ENCODE results near the gene MDN1. TPM values are rescaled to one million over a fixed set of nuclear protein-coding genes. Genes with fewer than 3 reads are reported as not detected.

The MDN1 gene
- total RNA-seq, 1 donor from 2014 or later: 29.6 TPM

- Histone ChIP-seq H3K9me3 (no peaks in the 10 kb centered on the region), H3K27ac (no peak overlapping the region), H3K4me1 (no peaks in the 10 kb centered on the region), H3K27me3 (ENCODE audit: low read depth) (no peaks in the 10 kb centered on the region), H3K4me3 (no peak overlapping the region), H3K36me3 (peaks cover 77% of the 10 kb centered on the region)
- ATAC-seq (no peak), DNase-seq (no peak)
- intact Hi-C loops (cut with DNase I): no loop called here
- TF ChIP-seq CTCF (IDR thresholded peaks at IDR 0.05): no peak
Observed at GRCh38 chr6:89775150-89775549, 44.4 kb downstream of the MDN1 start.

DNA sequence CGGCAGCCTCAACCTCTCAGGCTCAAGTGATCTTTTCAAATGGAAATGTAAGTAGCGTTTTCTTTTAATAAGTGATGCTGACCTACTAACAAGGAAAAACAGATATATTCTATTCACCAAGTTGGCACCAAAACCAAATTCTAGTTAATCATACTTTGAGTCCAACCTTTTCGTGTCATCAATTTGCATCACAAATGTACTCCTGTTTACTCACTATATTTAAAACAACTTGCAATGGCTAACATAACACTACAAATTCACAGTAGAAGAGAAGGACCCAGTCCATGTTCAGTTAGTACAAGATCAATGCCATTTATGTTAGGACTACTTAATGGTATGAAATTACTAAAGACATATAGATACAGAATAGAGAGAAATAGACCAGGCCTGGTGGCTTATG is 50.0 kb downstream of the MDN1 start:
- no peak for TF ChIP-seq CTCF (IDR thresholded peaks at IDR 0.05)
- Histone ChIP-seq H3K36me3 (peaks cover 100% of the 10 kb centered on the region), H3K4me3 (no peak overlapping the region), H3K4me1 (no peaks in the 10 kb centered on the region), H3K27me3 (ENCODE audit: low read depth) (no peaks in the 10 kb centered on the region), H3K9me3 (no peaks in the 10 kb centered on the region), H3K27ac (no peak overlapping the region)
- intact Hi-C loops (cut with DNase I): no loop called here
- DNase-seq (no peak), ATAC-seq (no peak)

DNA sequence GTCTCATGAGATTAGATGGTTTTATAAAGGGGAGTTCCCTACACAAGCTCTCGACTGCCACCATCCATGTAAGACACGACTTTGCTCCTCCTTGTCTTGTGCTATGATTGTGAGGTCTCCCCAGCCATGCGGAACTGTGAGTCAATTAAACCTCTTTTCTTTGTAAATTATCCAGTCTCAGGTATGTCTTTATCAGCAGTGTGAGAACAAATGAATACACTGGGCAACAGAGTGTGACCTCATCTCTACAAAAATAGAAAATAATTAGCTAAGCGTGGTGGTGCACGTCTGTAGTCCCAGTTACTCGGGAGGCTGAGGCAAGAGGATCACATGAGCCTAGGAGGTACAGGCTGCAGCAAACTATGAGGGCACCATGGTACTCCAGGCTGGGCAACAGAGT is 51.3 kb downstream of the MDN1 start:
- no peak for TF ChIP-seq CTCF (IDR thresholded peaks at IDR 0.05)
- Histone ChIP-seq H3K27ac (no peak overlapping the region), H3K4me3 (no peak overlapping the region), H3K4me1 (no peaks in the 10 kb centered on the region), H3K27me3 (ENCODE audit: low read depth) (no peaks in the 10 kb centered on the region), H3K36me3 (peaks cover 95% of the 10 kb centered on the region), H3K9me3 (no peaks in the 10 kb centered on the region)
- ATAC-seq (no peak), DNase-seq (no peak)
- intact Hi-C loops (cut with DNase I): no loop called here

GRCh38 chr6:89763550-89763949 is 56.0 kb downstream of the MDN1 start:
- H3K27ac ChIP-seq: no peak overlapping the region
- intact Hi-C loops (cut with DNase I): no loop called here
- DNase-seq (no peak), ATAC-seq (no peak)
- TF ChIP-seq CTCF (IDR thresholded peaks at IDR 0.05): no peak
- no peaks in the 10 kb centered on the region for H3K4me1 ChIP-seq
- no peaks in the 10 kb centered on the region for H3K9me3 ChIP-seq
- no peak overlapping the region for H3K4me3 ChIP-seq
- H3K27me3 ChIP-seq (ENCODE audit: low read depth): no peaks in the 10 kb centered on the region
- peaks cover 77% of the 10 kb centered on the region for H3K36me3 ChIP-seq

DNA sequence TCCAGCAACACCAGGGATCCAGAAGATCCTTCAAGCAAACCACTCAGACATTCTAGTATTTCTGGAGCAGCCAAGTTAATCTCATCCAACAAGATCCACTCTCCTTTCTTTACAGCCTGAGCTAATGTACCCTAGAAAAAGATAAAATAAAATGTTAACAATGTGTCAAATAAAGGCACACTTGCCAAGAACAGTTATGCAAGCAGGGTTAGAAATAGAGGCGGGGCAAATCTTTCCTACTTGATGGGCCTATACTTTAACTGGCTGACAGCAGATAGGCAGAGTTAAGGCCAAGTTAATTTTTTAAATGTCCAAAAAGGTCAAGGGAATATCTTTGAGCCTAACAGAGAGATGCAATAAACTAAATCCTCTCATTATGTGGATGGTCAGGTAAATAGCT is 60.8 kb downstream of the MDN1 start:
- peaks cover 77% of the 10 kb centered on the region for H3K36me3 ChIP-seq
- DNase-seq (no peak), ATAC-seq (no peak)
- H3K4me1 ChIP-seq: no peaks in the 10 kb centered on the region
- no peak overlapping the region for H3K4me3 ChIP-seq
- no peak overlapping the region for H3K27ac ChIP-seq
- TF ChIP-seq CTCF (IDR thresholded peaks at IDR 0.05): no peak
- intact Hi-C loops (cut with DNase I): no loop called here
- no peaks in the 10 kb centered on the region for H3K27me3 ChIP-seq (ENCODE audit: low read depth)
- H3K9me3 ChIP-seq: no peaks in the 10 kb centered on the region

DNA sequence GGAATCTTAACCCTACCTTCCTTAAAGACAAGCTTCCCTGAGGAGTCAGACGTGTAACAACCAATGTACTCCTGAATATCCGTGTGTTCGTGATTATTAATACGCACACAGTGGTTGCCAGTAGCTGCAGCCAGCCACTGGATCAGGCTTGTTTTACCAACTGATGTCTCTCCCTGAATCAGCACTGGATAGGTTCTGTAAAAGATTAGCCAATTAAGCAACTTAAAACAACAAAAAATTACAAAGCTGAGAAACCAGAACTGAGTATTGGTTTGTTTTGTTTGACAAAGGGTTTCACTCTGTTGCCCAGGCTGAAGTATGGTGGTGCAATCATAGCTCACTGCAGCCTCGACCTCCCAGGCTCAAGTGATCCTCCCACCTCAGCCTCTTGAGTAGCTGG is 69.3 kb downstream of the MDN1 start:
- Histone ChIP-seq H3K4me1 (no peaks in the 10 kb centered on the region), H3K27ac (no peak overlapping the region), H3K27me3 (ENCODE audit: low read depth) (no peaks in the 10 kb centered on the region), H3K9me3 (no peaks in the 10 kb centered on the region), H3K36me3 (peaks cover 98% of the 10 kb centered on the region), H3K4me3 (no peak overlapping the region)
- intact Hi-C loops (cut with DNase I): no loop called here
- no peak for DNase-seq
- ATAC-seq: no peak
- no peak for TF ChIP-seq CTCF (IDR thresholded peaks at IDR 0.05)

All from lower lobe of right lung (tissue), 2 donors.